HG03442 (cell line): ENCODE data around the gene SPTA1.
"Not testable (repeated sequence)": the region's sequence is repeated elsewhere in the genome, so short reads cannot be mapped to it uniquely, and the experiment has no call there.

Source experiments
- ATAC-seq: cut with Tn5 transposase; IDR thresholded peaks from one replicate; pipeline ENCODE4 v1.9.1; 2021; ENCODE audit warnings: mild to moderate bottlenecking, moderate library complexity; ENCODE audit not compliant: unreplicated experiment

The SPTA1 gene

GRCh38 chr1:158686111-158687009 is at the start of gene SPTA1:
SPTA1 (minus strand) TSS chr1:158686715; CDS start chr1:158686517, 198 bp downstream.
- no peak for ATAC-seq

- no peak for ATAC-seq
Measured at GRCh38 chr1:158735848-158736247, 49.3 kb upstream of the SPTA1 start.

- ATAC-seq = no peak
Measured at GRCh38 chr1:158732524-158732923, 46.0 kb upstream of the SPTA1 start.

GRCh38 chr1:158731707-158732106 is 45.2 kb upstream of the SPTA1 start:
- ATAC-seq = no peak

- no peak for ATAC-seq
Measured at GRCh38 chr1:158730453-158730852, 43.9 kb upstream of the SPTA1 start.

GRCh38 chr1:158728510-158729225 is 42.2 kb upstream of the SPTA1 start:
- ATAC-seq = no peak

- ATAC-seq = no peak
Measured at GRCh38 chr1:158724442-158724841, 37.9 kb upstream of the SPTA1 start.

GRCh38 chr1:158720620-158721019 is 34.1 kb upstream of the SPTA1 start, which contains the start of gene OR6K3:
OR6K3 (minus strand) TSS chr1:158720720; CDS start chr1:158718115, 2,605 bp downstream.
- no peak for ATAC-seq

GRCh38 chr1:158719664-158720063 is 33.1 kb upstream of the SPTA1 start:
- ATAC-seq = no peak

- ATAC-seq = no peak
Measured at GRCh38 chr1:158717344-158717743, 30.8 kb upstream of the SPTA1 start.

GRCh38 chr1:158716335-158716734 is 29.8 kb upstream of the SPTA1 start:
- no peak for ATAC-seq

GRCh38 chr1:158714754-158715153 is 28.2 kb upstream of the SPTA1 start:
- no peak for ATAC-seq

- ATAC-seq = no peak
Measured at GRCh38 chr1:158711098-158711497, 24.6 kb upstream of the SPTA1 start.

GRCh38 chr1:158706096-158706495 is 19.6 kb upstream of the SPTA1 start:
- ATAC-seq = no peak

GRCh38 chr1:158700552-158700951 is 14.0 kb upstream of the SPTA1 start, which contains the start of gene OR6K2:
OR6K2 (minus strand) TSS chr1:158700652; CDS start chr1:158700652, 0 bp downstream.
- ATAC-seq = no peak

GRCh38 chr1:158694596-158694995 is 8.1 kb upstream of the SPTA1 start:
- ATAC-seq = no peak

GRCh38 chr1:158692356-158692755 is 5.8 kb upstream of the SPTA1 start:
- no peak for ATAC-seq

GRCh38 chr1:158691907-158692306 is 5.4 kb upstream of the SPTA1 start:
- ATAC-seq = no peak

GRCh38 chr1:158691149-158691548 is 4.6 kb upstream of the SPTA1 start:
- ATAC-seq = not testable (repeated sequence)

- ATAC-seq = no peak
Measured at GRCh38 chr1:158689875-158690274, 3.4 kb upstream of the SPTA1 start.

GRCh38 chr1:158689110-158689509 is 2.6 kb upstream of the SPTA1 start:
- no peak for ATAC-seq

GRCh38 chr1:158688343-158688742 is 1.8 kb upstream of the SPTA1 start:
- ATAC-seq = not testable (repeated sequence)
